ENCODE results near the gene OPN1MW3. TPM values are rescaled to one million over a fixed set of nuclear protein-coding genes. Genes with fewer than 3 reads are reported as not detected.
"Not testable (repeated sequence)": the region's sequence is repeated elsewhere in the genome, so short reads cannot be mapped to it uniquely, and the experiment has no call there.

Gene OPN1MW3
- not detected in 2 replicates for polyA plus RNA-seq (2013)

DNA sequence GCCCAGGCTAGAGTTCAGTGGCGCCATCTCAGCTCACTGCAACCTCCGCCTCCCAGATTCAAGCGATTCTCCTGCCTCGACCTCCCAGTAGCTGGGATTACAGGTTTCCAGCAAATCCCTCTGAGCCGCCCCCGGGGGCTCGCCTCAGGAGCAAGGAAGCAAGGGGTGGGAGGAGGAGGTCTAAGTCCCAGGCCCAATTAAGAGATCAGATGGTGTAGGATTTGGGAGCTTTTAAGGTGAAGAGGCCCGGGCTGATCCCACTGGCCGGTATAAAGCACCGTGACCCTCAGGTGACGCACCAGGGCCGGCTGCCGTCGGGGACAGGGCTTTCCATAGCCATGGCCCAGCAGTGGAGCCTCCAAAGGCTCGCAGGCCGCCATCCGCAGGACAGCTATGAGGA, at the start of gene OPN1MW3:
TSS of gene OPN1MW3 (plus strand) at position 301 of the 400 bp plus-strand sequence. CDS start at position 339, 38 bp downstream.
- H3K4me2 ChIP-seq (ENCODE audit: low read length); H3K79me2 ChIP-seq (ENCODE audit: control insufficient read depth, insufficient read depth, low read length, poor library complexity); H3K4me3 ChIP-seq (ENCODE audit: low read depth, low read length); H3K4ac ChIP-seq (ENCODE audit: low read depth, low read length); H2BK12ac ChIP-seq (ENCODE audit: low read length); H4K8ac ChIP-seq (ENCODE audit: low read depth, low read length); H3K18ac ChIP-seq (ENCODE audit: low read length); DNase-seq; H2BK120ac ChIP-seq (ENCODE audit: insufficient read depth, low read length, poor library complexity); H3K9me3 ChIP-seq (ENCODE audit: insufficient read depth, low read depth, low read length); H3K27me3 ChIP-seq (ENCODE audit: insufficient read depth, low read length); H3K23ac ChIP-seq (ENCODE audit: low read length); H2AK5ac ChIP-seq (ENCODE audit: low read length); H3K79me1 ChIP-seq (ENCODE audit: low read length); H4K91ac ChIP-seq (ENCODE audit: low read depth, low read length); H4K12ac ChIP-seq (ENCODE audit: low read depth, low read length); H3K4me1 ChIP-seq (ENCODE audit: control insufficient read depth in 1 of 2, insufficient read depth in 2 of 2, low read length in 2 of 2); H3K9ac ChIP-seq (ENCODE audit: low read length); H3K27ac ChIP-seq (ENCODE audit: low read depth, low read length); H2AFZ ChIP-seq (ENCODE audit: insufficient read depth, low read length, poor library complexity); H2BK5ac ChIP-seq (ENCODE audit: low read depth, low read length, poor library complexity); H3K36me3 ChIP-seq (ENCODE audit: control insufficient read depth in 1 of 2, insufficient read depth in 2 of 2, low read length in 2 of 2); H3K14ac ChIP-seq (ENCODE audit: low read length): not testable (repeated sequence)
- WGBS (ENCODE audit: extremely low coverage, insufficient coverage, insufficient read length), result no CpG with 5 or more reads among the region's 17 CpGs

- H3K4me2 ChIP-seq (ENCODE audit: low read length); H3K36me3 ChIP-seq (ENCODE audit: control insufficient read depth in 1 of 2, insufficient read depth in 2 of 2, low read length in 2 of 2); H2AK5ac ChIP-seq (ENCODE audit: low read length); H3K4me3 ChIP-seq (ENCODE audit: low read depth, low read length); H3K9ac ChIP-seq (ENCODE audit: low read length); H2BK120ac ChIP-seq (ENCODE audit: insufficient read depth, low read length, poor library complexity); H4K91ac ChIP-seq (ENCODE audit: low read depth, low read length); H3K4me1 ChIP-seq (ENCODE audit: control insufficient read depth in 1 of 2, insufficient read depth in 2 of 2, low read length in 2 of 2); H2BK5ac ChIP-seq (ENCODE audit: low read depth, low read length, poor library complexity); H4K12ac ChIP-seq (ENCODE audit: low read depth, low read length); H3K79me1 ChIP-seq (ENCODE audit: low read length); H3K4ac ChIP-seq (ENCODE audit: low read depth, low read length); H3K23ac ChIP-seq (ENCODE audit: low read length); DNase-seq; H3K14ac ChIP-seq (ENCODE audit: low read length); H2AFZ ChIP-seq (ENCODE audit: insufficient read depth, low read length, poor library complexity); H3K79me2 ChIP-seq (ENCODE audit: control insufficient read depth, insufficient read depth, low read length, poor library complexity); H3K27me3 ChIP-seq (ENCODE audit: insufficient read depth, low read length); H4K8ac ChIP-seq (ENCODE audit: low read depth, low read length); H2BK12ac ChIP-seq (ENCODE audit: low read length); H3K18ac ChIP-seq (ENCODE audit: low read length); H3K27ac ChIP-seq (ENCODE audit: low read depth, low read length); H3K9me3 ChIP-seq (ENCODE audit: insufficient read depth, low read depth, low read length): not testable (repeated sequence)
- WGBS (ENCODE audit: extremely low coverage, insufficient coverage, insufficient read length), result no CpG with 5 or more reads among the region's 21 CpGs
Observed at GRCh38 chrX:154209670-154210418, 47.5 kb upstream of the OPN1MW3 start.

- not testable (repeated sequence) for H4K8ac ChIP-seq (ENCODE audit: low read depth, low read length); H3K9ac ChIP-seq (ENCODE audit: low read length); H3K9me3 ChIP-seq (ENCODE audit: insufficient read depth, low read depth, low read length); H3K79me1 ChIP-seq (ENCODE audit: low read length); H4K91ac ChIP-seq (ENCODE audit: low read depth, low read length); H3K27ac ChIP-seq (ENCODE audit: low read depth, low read length); H3K36me3 ChIP-seq (ENCODE audit: control insufficient read depth in 1 of 2, insufficient read depth in 2 of 2, low read length in 2 of 2); H2BK5ac ChIP-seq (ENCODE audit: low read depth, low read length, poor library complexity); H2BK120ac ChIP-seq (ENCODE audit: insufficient read depth, low read length, poor library complexity); H4K12ac ChIP-seq (ENCODE audit: low read depth, low read length); H3K4me2 ChIP-seq (ENCODE audit: low read length); H2AFZ ChIP-seq (ENCODE audit: insufficient read depth, low read length, poor library complexity); H3K4me1 ChIP-seq (ENCODE audit: control insufficient read depth in 1 of 2, insufficient read depth in 2 of 2, low read length in 2 of 2); H3K23ac ChIP-seq (ENCODE audit: low read length); H2AK5ac ChIP-seq (ENCODE audit: low read length); H3K79me2 ChIP-seq (ENCODE audit: control insufficient read depth, insufficient read depth, low read length, poor library complexity); H2BK12ac ChIP-seq (ENCODE audit: low read length); H3K27me3 ChIP-seq (ENCODE audit: insufficient read depth, low read length); H3K18ac ChIP-seq (ENCODE audit: low read length); H3K14ac ChIP-seq (ENCODE audit: low read length); H3K4me3 ChIP-seq (ENCODE audit: low read depth, low read length); H3K4ac ChIP-seq (ENCODE audit: low read depth, low read length); DNase-seq
- no CpG with 5 or more reads among the region's 9 CpGs for WGBS (ENCODE audit: extremely low coverage, insufficient coverage, insufficient read length)
Observed at GRCh38 chrX:154211057-154211456, 46.3 kb upstream of the OPN1MW3 start.

DNA sequence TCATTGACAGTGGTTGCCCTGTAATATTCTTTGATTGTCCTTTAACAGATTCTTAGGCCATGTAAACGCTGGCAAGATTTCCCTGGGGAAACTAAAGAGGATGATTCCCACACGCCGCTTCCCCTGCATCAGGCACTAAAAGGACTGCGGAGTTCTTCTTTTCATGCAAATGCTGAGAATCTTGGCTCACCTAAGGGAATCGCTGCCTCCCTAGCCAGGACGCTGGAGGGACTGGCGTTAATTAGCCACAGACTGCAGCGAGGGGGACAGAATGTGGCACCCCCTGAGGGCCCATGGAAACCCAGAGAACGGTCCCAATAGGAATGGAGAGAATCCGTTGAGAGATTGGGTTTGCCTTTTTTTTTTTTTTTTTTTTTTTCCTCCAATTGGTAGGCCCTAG, 45.9 kb upstream of the OPN1MW3 start:
- H4K12ac ChIP-seq (ENCODE audit: low read depth, low read length); H3K79me2 ChIP-seq (ENCODE audit: control insufficient read depth, insufficient read depth, low read length, poor library complexity); H3K27me3 ChIP-seq (ENCODE audit: insufficient read depth, low read length); H2BK12ac ChIP-seq (ENCODE audit: low read length); H3K27ac ChIP-seq (ENCODE audit: low read depth, low read length); H3K4me2 ChIP-seq (ENCODE audit: low read length); H3K9me3 ChIP-seq (ENCODE audit: insufficient read depth, low read depth, low read length); H3K18ac ChIP-seq (ENCODE audit: low read length); H2BK5ac ChIP-seq (ENCODE audit: low read depth, low read length, poor library complexity); H3K23ac ChIP-seq (ENCODE audit: low read length); H4K8ac ChIP-seq (ENCODE audit: low read depth, low read length); H4K91ac ChIP-seq (ENCODE audit: low read depth, low read length); H3K14ac ChIP-seq (ENCODE audit: low read length); H3K4ac ChIP-seq (ENCODE audit: low read depth, low read length); H3K79me1 ChIP-seq (ENCODE audit: low read length); DNase-seq; H2AFZ ChIP-seq (ENCODE audit: insufficient read depth, low read length, poor library complexity); H3K4me3 ChIP-seq (ENCODE audit: low read depth, low read length); H2AK5ac ChIP-seq (ENCODE audit: low read length); H2BK120ac ChIP-seq (ENCODE audit: insufficient read depth, low read length, poor library complexity); H3K9ac ChIP-seq (ENCODE audit: low read length); H3K36me3 ChIP-seq (ENCODE audit: control insufficient read depth in 1 of 2, insufficient read depth in 2 of 2, low read length in 2 of 2); H3K4me1 ChIP-seq (ENCODE audit: control insufficient read depth in 1 of 2, insufficient read depth in 2 of 2, low read length in 2 of 2): not testable (repeated sequence)
- no CpG with 5 or more reads among the region's 10 CpGs for WGBS (ENCODE audit: extremely low coverage, insufficient coverage, insufficient read length)

Measured in trophoblast cell (in vitro differentiated cells and primary cell).